HG02678 (cell line): ENCODE results near the gene TENM3.

Experiments used
- ATAC-seq: cut with Tn5 transposase; IDR thresholded peaks from one replicate; pipeline ENCODE4 v1.9.1; 2021; ENCODE audit warnings: mild to moderate bottlenecking, moderate library complexity; ENCODE audit not compliant: unreplicated experiment

TENM3 gene

DNA sequence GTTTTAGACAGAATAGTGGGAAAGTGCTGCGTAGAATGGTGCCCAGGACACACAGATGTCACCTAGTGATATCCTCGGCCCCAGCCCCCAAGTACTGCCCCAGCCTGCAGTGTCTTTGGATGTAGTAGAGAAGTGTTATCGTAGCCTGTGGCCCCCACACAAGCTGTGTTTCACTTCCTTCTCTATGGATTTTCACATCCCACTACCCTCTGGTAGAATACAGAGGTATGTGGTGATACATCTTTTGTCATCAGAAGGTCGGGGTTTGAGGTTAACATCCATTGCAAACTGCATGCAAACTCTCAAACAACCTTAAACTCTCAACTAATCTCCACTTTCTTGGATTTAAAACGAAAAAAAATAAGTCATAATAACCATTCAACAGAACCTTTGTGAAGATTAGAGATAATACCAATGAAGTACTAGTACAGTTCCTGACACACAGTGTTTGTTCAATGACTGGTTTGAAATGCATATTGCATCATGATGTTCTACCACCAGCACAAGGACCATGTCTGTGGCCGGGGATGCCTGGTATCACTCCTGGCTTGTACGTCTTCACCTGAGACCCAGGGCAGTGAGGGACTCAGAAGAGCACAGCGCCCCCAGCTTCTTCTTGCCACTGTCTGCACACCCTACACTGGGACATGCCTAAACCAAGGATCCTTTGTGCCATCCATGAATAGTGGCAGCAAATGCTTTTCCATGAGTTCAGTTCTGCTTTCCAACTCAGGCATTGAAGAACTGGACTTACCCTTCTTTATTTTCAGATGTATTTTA, 406.7 kb downstream of the TENM3 start:
- ATAC-seq = no peak

DNA sequence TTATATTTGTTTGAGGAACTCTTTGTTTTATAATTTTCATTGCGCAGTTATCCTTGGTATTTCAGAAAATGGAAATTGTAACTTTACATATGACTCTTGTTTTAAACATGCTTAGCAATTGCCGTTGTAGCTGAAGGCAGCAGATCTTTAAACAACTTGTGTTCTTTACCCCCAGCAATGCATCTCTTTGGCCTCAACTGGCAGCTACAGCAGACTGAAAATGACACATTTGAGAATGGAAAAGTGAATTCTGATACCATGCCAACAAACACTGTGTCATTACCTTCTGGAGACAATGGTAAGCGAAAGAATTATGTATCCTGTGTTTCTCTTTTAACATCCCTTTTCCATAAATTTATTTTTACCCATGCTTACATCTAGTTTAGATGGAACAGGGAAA, 410.4 kb downstream of the TENM3 start:
- no peak for ATAC-seq

DNA sequence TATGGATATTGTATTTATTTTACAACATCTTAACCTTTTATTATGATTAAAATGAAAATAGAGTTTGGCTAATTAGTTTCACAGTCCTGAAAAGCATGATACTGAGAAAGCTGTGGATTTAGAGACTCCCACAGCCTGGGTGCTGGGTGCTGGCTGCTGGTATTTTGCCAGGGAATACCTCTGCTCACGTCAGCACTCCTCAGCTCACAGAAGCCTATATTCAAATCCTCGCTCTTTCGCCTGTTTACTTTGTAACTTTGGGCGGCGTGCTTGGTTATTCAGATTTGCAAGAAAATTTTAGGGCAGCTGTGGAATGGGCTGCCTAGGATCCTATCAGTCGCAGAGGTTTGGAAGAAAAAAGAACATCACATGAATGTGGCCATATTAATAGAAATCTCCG, 412.1 kb downstream of the TENM3 start:
- no peak for ATAC-seq

GRCh38 chr4:182662551-182662950, 419.3 kb downstream of the TENM3 start:
- no peak for ATAC-seq

GRCh38 chr4:182671231-182671630, 428.0 kb downstream of the TENM3 start:
- ATAC-seq = no peak

- no peak for ATAC-seq
Measured at GRCh38 chr4:182671749-182672148, 428.5 kb downstream of the TENM3 start.

DNA sequence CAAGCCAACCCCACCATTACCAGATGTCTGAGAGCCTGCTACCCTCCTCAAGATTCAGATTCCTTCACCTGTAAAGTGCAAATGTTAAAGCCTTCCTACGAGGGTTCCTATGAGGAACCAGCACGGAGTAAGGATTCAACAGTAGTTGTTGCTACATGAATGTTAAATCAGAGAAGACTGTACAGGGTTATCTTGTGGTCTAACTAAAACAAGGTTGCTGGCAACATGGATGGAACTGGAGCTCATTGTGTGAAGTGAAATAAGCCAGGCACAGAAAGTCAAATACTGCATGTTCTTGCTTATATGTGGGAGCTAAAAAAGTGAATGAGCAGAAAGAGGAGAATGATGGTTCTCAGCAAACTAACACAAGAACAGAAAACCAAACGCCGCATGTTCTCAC, 435.4 kb downstream of the TENM3 start:
- ATAC-seq = no peak

DNA sequence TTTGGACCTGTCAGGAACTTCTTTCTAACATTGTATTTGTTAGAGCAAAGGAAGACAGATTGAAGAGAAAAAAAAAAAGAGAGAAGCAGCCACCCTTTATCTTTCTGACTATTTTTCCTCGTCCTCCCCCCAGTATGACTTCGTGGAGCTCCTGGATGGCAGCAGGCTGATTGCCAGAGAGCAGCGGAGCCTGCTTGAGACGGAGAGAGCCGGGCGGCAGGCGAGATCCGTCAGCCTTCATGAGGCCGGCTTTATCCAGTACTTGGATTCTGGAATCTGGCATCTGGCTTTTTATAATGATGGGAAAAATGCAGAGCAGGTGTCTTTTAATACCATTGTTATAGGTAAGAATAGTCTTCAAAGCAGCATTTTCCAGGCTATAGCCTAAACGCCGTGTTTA, 436.3 kb downstream of the TENM3 start:
- ATAC-seq = no peak

DNA sequence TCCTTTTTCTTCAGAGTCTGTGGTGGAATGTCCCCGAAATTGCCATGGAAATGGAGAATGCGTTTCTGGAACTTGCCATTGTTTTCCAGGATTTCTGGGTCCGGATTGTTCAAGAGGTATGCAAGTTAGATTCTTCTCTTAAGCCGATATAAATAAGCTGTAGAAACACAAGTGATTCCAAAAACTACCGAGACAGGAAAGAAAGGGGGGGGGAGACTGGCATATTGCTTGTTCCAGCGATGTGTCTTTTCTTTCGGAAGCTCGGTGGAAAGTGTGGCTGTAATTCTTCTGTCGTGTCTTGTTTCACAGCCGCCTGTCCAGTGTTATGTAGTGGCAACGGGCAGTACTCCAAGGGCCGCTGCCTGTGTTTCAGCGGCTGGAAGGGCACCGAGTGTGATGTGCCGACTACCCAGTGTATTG, 437.0 kb downstream of the TENM3 start:
- no peak for ATAC-seq

DNA sequence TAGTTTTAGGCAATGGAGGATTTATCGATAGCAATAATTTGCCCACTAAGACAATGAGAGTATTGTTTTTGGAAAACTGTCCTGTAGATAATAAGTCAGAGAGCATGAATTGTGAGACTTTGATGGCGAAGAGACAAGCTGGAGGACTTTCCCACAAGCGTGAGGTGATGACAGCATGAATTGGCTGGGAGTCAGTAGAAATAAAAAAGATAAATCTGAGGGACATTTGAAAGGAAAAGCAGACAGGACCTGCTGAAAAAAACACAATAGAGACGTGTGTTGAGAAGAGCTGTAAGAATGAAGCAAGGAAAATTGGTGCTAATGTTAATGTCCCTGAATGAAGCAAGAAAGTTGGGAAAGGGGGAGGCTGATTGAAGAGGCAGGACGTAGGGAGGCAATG, 440.5 kb downstream of the TENM3 start:
- no peak for ATAC-seq

DNA sequence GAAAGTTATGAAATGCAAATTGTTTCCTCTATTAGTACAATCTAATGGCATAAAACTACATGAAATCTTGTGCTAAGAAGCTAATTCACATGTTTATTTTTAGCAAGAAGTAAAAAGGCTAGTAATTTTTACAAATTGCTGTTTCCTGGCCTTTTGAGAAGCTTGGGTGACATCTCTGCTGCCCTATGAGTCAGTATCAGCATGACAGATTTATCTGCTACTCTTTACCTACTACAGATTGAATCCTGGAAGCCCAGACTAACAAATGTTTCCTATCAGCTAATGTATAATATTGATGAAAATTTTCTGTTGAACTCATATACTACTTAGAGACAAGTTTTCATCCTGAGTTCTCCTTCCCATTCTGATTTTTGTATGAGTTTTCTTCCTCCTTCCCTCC, 441.6 kb downstream of the TENM3 start:
- ATAC-seq = no peak

DNA sequence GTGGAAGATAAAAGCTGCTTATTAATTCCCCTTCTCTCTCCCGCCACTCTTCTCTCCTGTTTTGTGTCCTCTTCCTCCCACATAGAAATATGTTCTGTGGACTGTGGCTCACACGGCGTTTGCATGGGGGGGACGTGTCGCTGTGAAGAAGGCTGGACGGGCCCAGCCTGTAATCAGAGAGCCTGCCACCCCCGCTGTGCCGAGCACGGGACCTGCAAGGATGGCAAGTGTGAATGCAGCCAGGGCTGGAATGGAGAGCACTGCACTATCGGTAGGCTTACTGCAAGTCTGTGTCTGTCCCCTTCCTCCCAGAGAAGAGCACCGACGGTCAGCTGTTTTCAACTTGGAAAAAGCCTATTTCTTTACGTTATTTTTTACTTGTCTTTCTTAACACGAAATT, 444.9 kb downstream of the TENM3 start:
- no peak for ATAC-seq

- ATAC-seq = no peak
Measured at GRCh38 chr4:182694551-182694950, 451.3 kb downstream of the TENM3 start.

DNA sequence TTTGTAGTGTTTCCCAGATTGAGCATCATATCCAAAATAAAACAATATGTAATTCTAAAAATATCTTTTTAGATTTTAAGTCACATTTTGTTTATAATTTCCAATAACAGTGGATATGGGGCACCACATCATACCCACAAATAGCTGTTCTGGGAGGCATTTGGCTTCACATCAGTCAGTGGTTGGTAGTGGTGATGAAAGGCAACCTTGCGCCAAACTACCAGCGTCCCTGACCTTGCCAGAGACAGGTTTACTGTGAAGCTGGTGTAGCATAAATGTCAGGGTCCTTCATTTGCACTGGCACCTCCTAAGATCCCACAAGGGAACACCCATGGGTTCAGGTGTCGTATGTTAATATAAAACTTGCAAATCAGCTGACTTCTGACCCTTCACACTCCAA, 451.8 kb downstream of the TENM3 start:
- no peak for ATAC-seq

- no peak for ATAC-seq
Measured at GRCh38 chr4:182695842-182696241, 452.6 kb downstream of the TENM3 start.

GRCh38 chr4:182697094-182697493, 453.9 kb downstream of the TENM3 start:
- no peak for ATAC-seq

DNA sequence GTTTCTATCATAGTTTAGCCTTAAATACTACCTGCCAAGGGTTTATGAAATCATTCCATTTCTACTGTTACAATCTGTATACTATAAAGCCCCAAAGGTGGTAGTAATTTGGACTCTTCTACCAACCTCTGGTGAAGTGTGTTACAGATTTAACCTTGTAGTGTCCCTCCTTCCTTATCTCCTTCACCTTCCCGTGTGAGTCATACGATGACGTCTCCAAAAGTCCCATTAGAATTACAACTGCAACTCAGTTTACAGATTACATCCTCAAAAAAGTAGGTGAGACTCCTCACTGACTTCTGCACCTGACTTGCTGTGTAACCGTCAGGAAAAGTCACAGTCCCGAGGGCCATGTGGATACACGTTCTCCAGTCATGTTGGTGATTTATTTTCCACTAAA, 455.0 kb downstream of the TENM3 start:
- ATAC-seq = no peak

GRCh38 chr4:182699201-182699600, 456.0 kb downstream of the TENM3 start:
- ATAC-seq = no peak

DNA sequence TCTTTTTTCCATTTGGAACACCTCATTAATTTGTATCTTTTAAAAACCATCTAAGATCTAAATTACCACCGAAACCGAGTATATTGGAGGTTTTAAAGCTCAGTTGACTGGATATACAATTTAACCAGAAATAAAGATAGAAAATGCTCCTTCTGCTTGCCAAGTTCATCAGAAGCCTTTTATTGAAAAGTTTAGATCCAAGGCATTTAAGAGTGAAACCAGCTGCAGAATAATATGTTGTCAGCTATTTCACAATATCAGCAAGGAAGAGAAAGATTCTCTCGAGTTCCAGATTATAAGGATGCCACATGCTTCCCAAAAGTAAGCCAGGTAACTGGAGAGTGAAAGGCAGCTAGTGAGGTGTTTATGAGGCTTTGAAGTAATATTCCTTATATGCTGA, 456.6 kb downstream of the TENM3 start:
- ATAC-seq = no peak

DNA sequence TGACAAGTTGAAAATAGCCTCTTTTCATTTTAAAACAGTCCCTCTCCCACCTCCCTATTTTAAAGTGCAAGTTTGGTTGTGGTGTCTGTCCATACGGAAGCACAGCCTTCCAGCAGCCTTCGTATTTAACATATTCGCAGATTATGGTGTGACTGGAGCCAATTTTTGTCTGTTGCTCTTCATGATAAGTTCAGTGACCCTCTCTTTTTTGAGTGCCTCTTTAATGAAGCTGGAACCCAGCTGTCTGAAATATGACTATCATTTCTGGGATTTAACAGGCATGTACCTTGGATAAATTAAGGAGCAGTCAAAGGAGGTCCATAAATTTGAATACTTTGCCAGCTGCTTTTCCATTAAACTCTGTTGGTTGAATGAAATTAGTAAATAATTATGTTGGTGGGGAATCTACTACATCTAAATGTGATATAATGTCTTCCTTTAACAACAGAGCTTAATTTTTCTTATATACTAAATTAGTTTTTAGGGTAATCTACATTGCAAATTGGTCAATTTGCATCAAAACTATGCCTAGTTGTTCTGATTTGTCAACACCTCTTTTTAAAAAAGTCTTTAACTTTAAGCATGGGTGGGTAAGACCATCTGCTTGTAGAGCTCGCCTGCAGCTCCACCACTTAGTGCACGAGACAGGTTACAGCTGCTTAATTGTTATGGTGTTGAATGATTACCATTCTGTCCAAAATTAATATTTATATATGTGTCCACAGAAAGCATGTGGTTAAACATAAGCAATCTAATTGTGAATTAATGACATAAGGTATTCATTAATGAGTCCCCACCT, 457.4 kb downstream of the TENM3 start:
- ATAC-seq = no peak

DNA sequence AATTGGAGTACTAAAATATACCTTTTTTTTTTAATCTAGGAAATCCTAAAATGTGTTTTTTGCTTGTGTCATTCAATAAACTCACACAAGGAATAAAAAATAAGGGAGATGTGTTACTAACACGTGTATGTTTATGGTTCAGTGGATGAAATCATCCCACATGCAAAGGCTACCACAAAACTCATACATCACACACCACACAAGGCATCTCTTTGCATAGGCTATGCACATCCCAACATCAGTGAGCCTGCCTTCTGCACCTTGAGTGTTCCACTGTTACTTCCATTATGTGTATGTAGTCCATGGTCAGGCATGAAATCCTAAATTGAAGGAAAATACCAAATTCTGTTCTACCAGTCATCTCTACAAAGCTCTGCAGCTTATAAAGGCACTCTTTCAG, 460.9 kb downstream of the TENM3 start:
- ATAC-seq = no peak

- ATAC-seq = no peak
Measured at GRCh38 chr4:182704948-182705347, 461.7 kb downstream of the TENM3 start.
